Endodermal cell (in vitro differentiated cells): ENCODE data around the gene LPIN1. TPM values are rescaled to one million over a fixed set of nuclear protein-coding genes. Genes with fewer than 3 reads are reported as not detected.

Experiments
- DNase-seq: peaks from one replicate; pipeline ENCODE4 v3.0.0-alpha.2; 2017
- H3K27ac ChIP-seq: 2 replicates; pipeline ENCODE4 v1.5.1; 2013; ENCODE audit warnings: mild to moderate bottlenecking, low read depth, low read length, moderate library complexity
- H3K27me3 ChIP-seq: 2 replicates; pipeline ENCODE4 v1.6.1; 2013; ENCODE audit warnings: mild to moderate bottlenecking, low read length, moderate library complexity; ENCODE audit not compliant: insufficient read depth, control insufficient read depth, poor library complexity, severe bottlenecking
- H3K36me3 ChIP-seq: 2 replicates; pipeline ENCODE4 v1.7.0; 2013; ENCODE audit warnings: mild to moderate bottlenecking, low read length, moderate library complexity; ENCODE audit not compliant: control insufficient read depth, insufficient read depth
- H3K4me1 ChIP-seq: one replicate; pipeline ENCODE4 v1.7.0; 2013; ENCODE audit warnings: low read length; ENCODE audit not compliant: control insufficient read depth, insufficient read depth
- H3K4me3 ChIP-seq: 2 replicates; pipeline ENCODE4 v1.5.1; 2013; ENCODE audit warnings: mild to moderate bottlenecking, low read length, moderate library complexity
- H3K9ac ChIP-seq: 2 replicates; pipeline ENCODE4 v1.6.1; 2013; ENCODE audit warnings: mild to moderate bottlenecking, low read length, moderate library complexity; ENCODE audit not compliant: poor library complexity, severe bottlenecking; ENCODE audit errors: extremely low read depth
- H3K9me3 ChIP-seq: 2 replicates; pipeline ENCODE4 v1.6.1; 2013; ENCODE audit warnings: mild to moderate bottlenecking, low read length, moderate library complexity; ENCODE audit not compliant: control insufficient read depth
- H3K27ac Mint-ChIP-seq: 2 replicates; pipeline ENCODE4 v1.8.0; 2020; ENCODE audit warnings: mixed read lengths
- H3K27me3 Mint-ChIP-seq: 2 replicates; pipeline ENCODE4 v1.8.0; 2021; ENCODE audit warnings: mild to moderate bottlenecking, mixed read lengths; ENCODE audit not compliant: insufficient read depth
- H3K36me3 Mint-ChIP-seq: 2 replicates; pipeline ENCODE4 v1.8.0; 2020; ENCODE audit warnings: low read depth, mixed read lengths
- H3K4me1 Mint-ChIP-seq: 2 replicates; pipeline ENCODE4 v1.8.0; 2020; ENCODE audit warnings: mixed read lengths
- H3K4me3 Mint-ChIP-seq: 2 replicates; pipeline ENCODE4 v1.8.0; 2020; ENCODE audit warnings: mild to moderate bottlenecking, moderate library complexity, mixed read lengths
- H3K9me3 Mint-ChIP-seq: 2 replicates; pipeline ENCODE4 v1.8.0; 2020; ENCODE audit warnings: mild to moderate bottlenecking, mixed read lengths
- WGBS, 2 experiments: methylation state at CpG; one replicate each; pipeline versions ENCODE4 v1.1.5 to v1.1.7; 2013; ENCODE audit warnings: missing lambda C conversion rate in 2 of 2, mixed read lengths in 1 of 2; ENCODE audit not compliant: insufficient coverage in 1 of 2, insufficient read length in 1 of 2; 5-methylcytosine and 5-hydroxymethylcytosine counted together
- total RNA-seq, 2 donors: library from RNA; stranded (reverse); fragmentation: NEBNext Ultra II Directional in 1 of 2; extraction: Animal tissue kit (Norgen Biotek cat#: 25700) in 1 of 2; gene quantifications; 2 replicates in 1 of 2; 3 replicates in 1 of 2; pipeline ENCODE4 v1.2.1, GENCODE V29; 2021
- TF ChIP-seq, protein P1 (sequence below): fragments of 200-600 bp; sonication (generic); conservative IDR thresholded peaks from 2 replicates; pipeline ENCODE4 v1.5.0; 2021; ENCODE audit warnings: antibody characterized with exemption, mild to moderate bottlenecking

The LPIN1 gene
- total RNA-seq, 2 donors from 2014 or later = 23.9 to 24.3 TPM

DNA sequence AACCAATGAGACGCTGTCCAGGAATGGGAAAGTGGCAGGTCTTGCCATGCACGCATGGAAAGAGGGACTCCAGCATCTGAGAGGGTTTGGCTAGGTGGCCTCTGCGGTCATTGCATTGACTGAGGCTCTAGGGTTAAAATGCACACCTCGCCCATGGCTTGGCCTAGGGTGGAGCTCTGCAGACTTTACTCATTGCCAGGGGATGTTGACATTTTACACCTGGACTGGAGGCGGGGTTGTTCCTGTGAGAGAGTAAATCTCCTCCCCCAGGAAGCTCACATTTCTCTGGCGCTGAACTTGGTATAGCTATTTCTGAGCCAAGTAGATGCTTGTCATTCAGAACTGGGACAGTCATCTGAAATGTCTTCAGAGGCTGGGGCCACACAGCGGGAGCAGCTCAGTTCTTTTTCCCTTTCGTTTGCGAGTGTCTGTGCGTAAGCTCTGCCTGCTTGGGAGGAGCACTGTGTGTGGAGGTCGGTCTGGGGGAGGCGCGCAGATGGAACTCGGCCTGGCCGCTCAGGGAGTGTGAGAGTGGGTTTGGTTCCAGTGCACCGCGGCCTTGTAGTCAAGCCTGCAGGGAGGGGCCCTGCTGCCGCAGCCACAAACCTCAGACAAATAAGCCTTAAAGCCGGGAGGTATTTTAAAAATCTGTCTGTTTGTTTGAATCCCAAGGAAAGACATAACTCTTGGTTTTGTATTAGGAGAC, 76.5 kb downstream of the LPIN1 start:
- Histone ChIP-seq H3K9ac (no peak overlapping the region), H3K36me3 (peaks cover 30% of the 10 kb centered on the region), H3K27me3 (no peaks in the 10 kb centered on the region), H3K9me3 (no peaks in the 10 kb centered on the region), H3K4me3 (no peak overlapping the region), H3K27ac (no peak overlapping the region), H3K4me1 (no peaks in the 10 kb centered on the region)
- WGBS, 2 experiments = 94 to 95% methylated on average over 13 to 19 of the region's 19 CpGs
- Mint-ChIP-seq H3K27me3 (no peaks in the 10 kb centered on the region), H3K4me3 (no peak overlapping the region), H3K27ac (no peak overlapping the region), H3K36me3 (peaks cover 50% of the 10 kb centered on the region), H3K9me3 (no peaks in the 10 kb centered on the region), H3K4me1 (no peaks in the 10 kb centered on the region)
- no peak for DNase-seq
- TF ChIP-seq, protein P1, sequence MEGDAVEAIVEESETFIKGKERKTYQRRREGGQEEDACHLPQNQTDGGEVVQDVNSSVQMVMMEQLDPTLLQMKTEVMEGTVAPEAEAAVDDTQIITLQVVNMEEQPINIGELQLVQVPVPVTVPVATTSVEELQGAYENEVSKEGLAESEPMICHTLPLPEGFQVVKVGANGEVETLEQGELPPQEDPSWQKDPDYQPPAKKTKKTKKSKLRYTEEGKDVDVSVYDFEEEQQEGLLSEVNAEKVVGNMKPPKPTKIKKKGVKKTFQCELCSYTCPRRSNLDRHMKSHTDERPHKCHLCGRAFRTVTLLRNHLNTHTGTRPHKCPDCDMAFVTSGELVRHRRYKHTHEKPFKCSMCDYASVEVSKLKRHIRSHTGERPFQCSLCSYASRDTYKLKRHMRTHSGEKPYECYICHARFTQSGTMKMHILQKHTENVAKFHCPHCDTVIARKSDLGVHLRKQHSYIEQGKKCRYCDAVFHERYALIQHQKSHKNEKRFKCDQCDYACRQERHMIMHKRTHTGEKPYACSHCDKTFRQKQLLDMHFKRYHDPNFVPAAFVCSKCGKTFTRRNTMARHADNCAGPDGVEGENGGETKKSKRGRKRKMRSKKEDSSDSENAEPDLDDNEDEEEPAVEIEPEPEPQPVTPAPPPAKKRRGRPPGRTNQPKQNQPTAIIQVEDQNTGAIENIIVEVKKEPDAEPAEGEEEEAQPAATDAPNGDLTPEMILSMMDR = no peak

DNA sequence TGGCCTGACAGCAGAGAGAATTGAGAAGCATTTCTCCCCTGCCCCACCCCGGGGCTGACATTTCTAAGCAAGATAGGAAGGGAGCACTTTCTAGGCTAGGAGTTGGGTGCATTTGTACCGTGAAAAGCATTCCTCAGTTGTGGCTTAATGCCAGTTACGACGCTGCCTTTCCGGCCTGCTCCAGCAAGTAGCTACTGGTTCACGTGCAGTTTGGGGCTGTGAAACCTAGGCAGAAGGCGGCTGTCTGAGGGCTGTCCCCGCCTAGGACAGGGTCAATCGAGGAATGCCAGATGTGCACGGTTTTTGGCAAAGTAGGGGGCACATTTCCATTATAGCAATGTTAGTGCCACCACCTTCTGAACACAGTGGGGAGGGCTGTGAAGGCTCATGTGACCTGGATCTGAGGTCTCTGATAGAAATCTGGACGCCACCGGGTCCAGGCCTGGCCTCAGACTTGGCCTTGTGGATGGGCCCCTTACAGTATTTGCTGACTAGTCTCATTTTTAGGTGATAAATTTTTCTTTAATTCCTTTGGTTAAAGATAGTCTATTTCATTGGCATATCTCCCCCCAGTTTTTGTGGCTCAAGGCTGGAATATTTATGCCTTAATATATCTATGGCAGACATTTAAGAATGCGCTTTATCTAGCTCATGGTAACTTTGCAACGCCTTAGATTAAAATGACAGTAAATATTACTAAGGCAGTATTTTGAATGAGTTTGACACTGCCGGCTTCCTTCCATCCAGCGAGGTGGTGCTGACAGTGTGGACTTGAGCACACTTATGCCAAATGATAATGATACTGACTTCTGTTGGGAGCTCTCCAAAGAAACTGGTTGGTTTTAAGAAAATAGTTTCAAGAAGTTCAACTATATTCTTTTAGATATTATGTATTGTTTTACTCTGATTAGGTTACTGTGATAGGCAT, 78.7 kb downstream of the LPIN1 start:
- 92 to 93% methylated on average over 11 to 16 of the region's 16 CpGs for WGBS, 2 experiments
- peaks cover 15% of the 10 kb centered on the region for H3K36me3 ChIP-seq
- DNase-seq = no peak

GRCh38 chr2:11827547-11827946, 81.1 kb downstream of the LPIN1 start:
- Mint-ChIP-seq H3K36me3 (peaks cover 21% of the 10 kb centered on the region), H3K27ac (no peak overlapping the region), H3K27me3 (no peaks in the 10 kb centered on the region), H3K4me1 (peaks cover 16% of the 10 kb centered on the region), H3K9me3 (no peaks in the 10 kb centered on the region), H3K4me3 (no peak overlapping the region)
- DNase-seq = no peak
- Histone ChIP-seq H3K27me3 (no peaks in the 10 kb centered on the region), H3K9me3 (no peaks in the 10 kb centered on the region), H3K27ac (no peak overlapping the region), H3K36me3 (no peaks in the 10 kb centered on the region), H3K4me1 (peaks cover 6% of the 10 kb centered on the region), H3K9ac (no peak overlapping the region), H3K4me3 (no peak overlapping the region)
- TF ChIP-seq, protein P1 = no peak
- 94 to 100% methylated on average over 3 to 4 of the region's 4 CpGs for WGBS, 2 experiments

More for the DNA sequence above, 78.7 kb downstream of the LPIN1 start:
- no peak overlapping the region for H3K27ac ChIP-seq
- H3K27me3 Mint-ChIP-seq = no peaks in the 10 kb centered on the region
- no peaks in the 10 kb centered on the region for H3K27me3 ChIP-seq
- H3K9ac ChIP-seq = no peak overlapping the region
- no peaks in the 10 kb centered on the region for H3K9me3 ChIP-seq
- peaks cover 10% of the 10 kb centered on the region for H3K4me1 Mint-ChIP-seq
- no peaks in the 10 kb centered on the region for H3K9me3 Mint-ChIP-seq
- H3K4me3 ChIP-seq = no peak overlapping the region
- H3K4me1 ChIP-seq = peaks cover under 1% of the 10 kb centered on the region
- peaks cover 37% of the 10 kb centered on the region for H3K36me3 Mint-ChIP-seq
- TF ChIP-seq, protein P1 = no peak
- no peak overlapping the region for H3K27ac Mint-ChIP-seq
- no peak overlapping the region for H3K4me3 Mint-ChIP-seq
